Motor neuron (in vitro differentiated cells): Measurements from ENCODE around the gene FGF14. TPM values are rescaled to one million over a fixed set of nuclear protein-coding genes. Genes with fewer than 3 reads are reported as not detected.

Experiments used
- ATAC-seq, 8 experiments: fragments of 200-7000 bp; cut with Tn5 transposase; replicated peaks in 6 of 8; 2 replicates each; pipeline ENCODE4 v1.8.0; 2021; ENCODE audit warnings: mild to moderate bottlenecking in 8 of 8, moderate library complexity in 8 of 8
- H3K27ac ChIP-seq, 2 donors: fragments of 250-450 bp; sonication (Bioruptor Pico); 2 replicates each; pipeline ENCODE4 v1.9.0; 2021; ENCODE audit warnings: antibody characterized with exemption in 2 of 2, mild to moderate bottlenecking in 2 of 2, moderate library complexity in 1 of 2
- H3K4me1 ChIP-seq, 2 donors: fragments of 250-450 bp; sonication (Bioruptor Pico); replicated peaks in 1 of 2; 2 replicates each; pipeline ENCODE4 v1.6.1; 2021; ENCODE audit warnings: antibody characterized with exemption in 2 of 2, mild to moderate bottlenecking in 2 of 2, moderate library complexity in 1 of 2
- H3K4me3 ChIP-seq, 5 donors: fragments of 250-450 bp; sonication (Bioruptor Pico); 2 replicates each; pipeline ENCODE4 v1.9.0; 2021; ENCODE audit warnings: antibody characterized with exemption in 5 of 5, mild to moderate bottlenecking in 5 of 5, moderate library complexity in 4 of 5
- WGBS, 10 experiments: fragments of 450-650 bp; shearing (Covaris generic); methylation state at CpG; one replicate each; pipeline ENCODE4 v1.0.0; 2022; 5-methylcytosine and 5-hydroxymethylcytosine counted together
- in situ Hi-C, 9 experiments: fragments of 400-800 bp; cut with MboI; loops; one replicate each; pipeline ENCODE4 v1.15.0; 2021; ENCODE audit warnings: low sequenced_read_pairs in 9 of 9, low pct_unique_long_range_greater_than_20kb in 2 of 9; ENCODE audit not compliant: unreplicated experiment in 9 of 9
- total RNA-seq, 8 experiments: library from RNA; unstranded; fragments of 300-600 nt; gene quantifications; 2 replicates each; pipeline versions ENCODE4 v1.2.3 to v1.2.4, GENCODE V29; 2022

The FGF14 gene
- total RNA-seq, 8 experiments from 2014 or later = 0.66 to 20.0 (median 8.7) TPM

DNA sequence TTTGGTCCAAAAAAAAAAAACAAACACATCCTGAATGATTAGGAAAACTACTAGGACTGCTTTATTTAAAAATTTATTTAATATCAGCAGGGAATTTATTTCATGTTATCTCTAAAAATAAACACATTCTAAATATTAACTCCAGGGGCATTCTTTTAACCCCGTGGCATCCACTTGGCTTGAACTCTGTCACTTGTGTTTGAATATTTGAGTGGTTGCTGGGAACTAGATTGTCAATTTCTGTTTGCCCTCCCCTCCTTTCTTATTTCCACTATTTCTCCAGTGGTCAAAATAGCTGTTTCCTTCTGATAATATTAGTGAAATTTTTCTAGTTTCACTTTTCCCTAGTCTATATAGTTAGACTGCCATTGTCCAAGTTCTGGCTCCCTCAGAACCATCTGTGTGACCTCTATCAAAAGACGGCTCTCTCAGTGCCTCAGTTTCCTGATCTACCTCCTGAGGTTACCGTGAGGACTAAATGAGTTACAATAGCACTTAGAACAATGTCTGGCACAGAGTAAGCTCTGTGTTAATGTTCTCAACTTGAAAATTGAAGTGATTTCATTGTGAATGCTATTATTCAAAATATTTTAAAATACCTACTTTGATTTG is 107.3 kb downstream of the FGF14 start:
- ATAC-seq = no peak
- no peak overlapping the region for H3K4me3 ChIP-seq
- H3K27ac ChIP-seq = no peak overlapping the region
- peaks cover 0 to 7% of the 10 kb centered on the region in 2 donors for H3K4me1 ChIP-seq
- 42 to 100% (median 85%) methylated on average over 1 to 3 of the region's 3 CpGs for whole genome bisulfite sequencing, 10 experiments
- in situ Hi-C loops = no loop called here

DNA sequence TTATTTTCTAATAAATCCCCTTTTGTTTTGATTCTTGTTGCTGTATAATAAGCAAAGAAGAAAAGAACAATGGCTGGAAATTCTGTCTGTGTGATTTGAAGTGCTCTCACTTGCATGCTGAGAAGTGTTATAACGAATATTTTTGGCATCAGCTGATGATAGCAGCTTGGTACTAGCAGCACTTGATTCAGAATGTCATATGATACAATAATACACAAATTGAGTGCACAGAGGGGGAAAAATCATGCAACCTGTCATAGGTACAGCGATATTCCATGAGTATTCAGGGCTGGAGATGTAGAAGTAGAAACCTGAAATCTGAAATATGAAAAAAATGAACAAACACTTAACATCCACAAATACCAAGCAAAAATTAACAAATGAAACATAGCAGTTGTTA is 108.1 kb downstream of the FGF14 start:
- ATAC-seq = no peak
- in situ Hi-C loops = no loop called here
- WGBS, 10 experiments = 0 to 95% (median 55%) methylated on average over 2 of the region's 2 CpGs; no CpG with 5 or more reads in 2 of the 10 experiments
- H3K4me3 ChIP-seq = no peak overlapping the region
- no peak overlapping the region for H3K27ac ChIP-seq
- H3K4me1 ChIP-seq = peaks cover 0 to 4% of the 10 kb centered on the region in 2 donors

DNA sequence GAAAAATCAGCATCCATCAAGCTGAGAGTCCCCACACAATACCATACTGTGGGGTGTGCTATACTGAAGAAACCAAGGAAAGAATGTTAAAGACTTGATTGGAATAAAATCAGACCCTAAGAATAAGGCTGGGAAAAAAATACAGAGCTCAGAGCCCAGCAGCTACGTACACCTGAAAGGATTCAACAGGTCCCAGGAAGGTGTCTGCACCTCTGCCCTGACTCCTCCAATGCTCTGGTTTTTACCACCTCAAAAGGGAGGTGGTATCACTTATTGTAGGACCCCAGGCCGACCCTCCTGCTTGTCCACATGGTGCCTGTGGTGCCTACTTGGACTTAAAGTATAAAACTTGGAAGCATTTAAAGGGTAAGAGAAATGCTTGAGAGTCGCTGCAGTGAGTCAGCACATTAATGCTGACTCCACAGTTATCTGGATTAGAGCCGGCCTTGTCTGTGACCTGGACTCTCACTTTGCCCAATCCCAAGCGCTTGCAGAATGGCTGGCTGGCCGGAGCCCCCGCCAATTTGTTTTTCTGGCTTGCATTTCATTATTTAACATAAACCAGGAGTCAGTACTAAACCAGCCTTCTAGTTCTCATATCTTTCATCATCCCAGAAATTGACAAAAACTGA is 110.1 kb downstream of the FGF14 start:
- Histone ChIP-seq H3K4me1 (no peaks in the 10 kb centered on the region), H3K4me3 (no peak overlapping the region), H3K27ac (no peak overlapping the region)
- WGBS, 10 experiments = 43 to 100% (median 86%) methylated on average over 1 to 7 of the region's 7 CpGs; no CpG with 5 or more reads in 2 of the 10 experiments
- in situ Hi-C loops = no loop called here
- ATAC-seq = no peak

DNA sequence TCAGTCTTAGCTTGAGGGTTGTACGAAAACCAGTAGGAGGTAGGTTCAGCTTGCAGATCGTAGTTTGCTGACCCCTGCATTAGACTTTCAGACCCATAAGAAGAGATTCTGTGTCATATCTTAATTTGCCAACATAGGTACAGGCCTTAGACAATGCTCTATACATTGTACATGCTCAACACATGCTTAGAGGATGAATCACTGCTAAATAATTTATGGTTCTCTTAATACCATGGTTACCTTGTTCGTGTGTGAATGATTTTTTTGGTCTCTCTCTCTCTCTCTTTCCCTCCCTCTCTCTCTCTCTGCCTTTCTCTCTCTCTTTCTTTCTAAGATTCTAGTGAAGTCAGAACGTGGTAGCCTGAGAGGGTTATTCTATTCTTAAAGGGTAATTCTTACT is 112.2 kb downstream of the FGF14 start:
- in situ Hi-C loops = no loop called here

GRCh38 chr13:102286326-102286725 is 115.5 kb downstream of the FGF14 start:
- WGBS, 10 experiments = 0 to 100% (median 92%) methylated on average over 1 of the region's 1 CpG; no CpG with 5 or more reads in 1 of the 10 experiments
- in situ Hi-C loops = no loop called here
- no peak for ATAC-seq

More for the DNA sequence above, 112.2 kb downstream of the FGF14 start:
- WGBS, 10 experiments = 20 to 81% (median 61%) methylated on average over 3 to 4 of the region's 4 CpGs; no CpG with 5 or more reads in 2 of the 10 experiments
- Histone ChIP-seq H3K4me3 (no peak overlapping the region), H3K4me1 (no peaks in the 10 kb centered on the region), H3K27ac (no peak overlapping the region)
- ATAC-seq = peak in 4 of 8 experiments; percentile 20 to 48 (median 36)

GRCh38 chr13:102280366-102280765 is 121.5 kb downstream of the FGF14 start:
- H3K4me1 ChIP-seq = peaks cover 0 to 2% of the 10 kb centered on the region in 2 donors
- ATAC-seq = no peak
- H3K4me3 ChIP-seq = no peak overlapping the region
- in situ Hi-C loops = no loop called here
- H3K27ac ChIP-seq = no peak overlapping the region

More at GRCh38 chr13:102286326-102286725, 115.5 kb downstream of the FGF14 start:
- no peak overlapping the region for H3K27ac ChIP-seq
- no peak overlapping the region for H3K4me3 ChIP-seq
- H3K4me1 ChIP-seq = no peaks in the 10 kb centered on the region

GRCh38 chr13:102277286-102277685 is 124.6 kb downstream of the FGF14 start:
- WGBS, 10 experiments = 14 to 80% (median 29%) methylated on average over 1 to 3 of the region's 4 CpGs; no CpG with 5 or more reads in 6 of the 10 experiments
- H3K27ac ChIP-seq = no peak overlapping the region
- ATAC-seq = peak in 3 of 8 experiments; percentile 33 to 97 (median 57)
- H3K4me3 ChIP-seq = no peak overlapping the region
- in situ Hi-C loops = no loop called here
- H3K4me1 ChIP-seq = peaks cover 0 to 2% of the 10 kb centered on the region in 2 donors

DNA sequence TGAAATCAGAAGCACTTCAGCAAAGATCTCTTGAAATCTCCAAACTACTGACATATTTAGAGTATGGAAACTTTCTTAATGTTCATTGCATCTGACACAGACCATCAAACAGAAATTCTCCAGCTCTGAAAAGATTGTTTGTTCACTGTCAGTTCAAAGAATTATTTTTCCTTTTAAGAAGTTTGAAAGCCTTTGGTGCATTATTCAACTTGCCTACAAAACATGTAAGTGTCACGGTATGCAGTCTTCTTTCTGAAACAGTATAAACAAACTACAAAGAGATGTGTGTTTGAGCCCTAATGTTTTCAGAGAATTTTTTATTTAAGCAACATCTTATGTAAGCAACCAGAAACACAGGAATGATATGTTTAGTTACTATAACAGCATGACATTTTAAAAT is 125.4 kb downstream of the FGF14 start:
- peaks cover 0 to 2% of the 10 kb centered on the region in 2 donors for H3K4me1 ChIP-seq
- in situ Hi-C loops = no loop called here
- H3K4me3 ChIP-seq = no peak overlapping the region
- ATAC-seq = peak in 1 of 8 experiments; percentile 52
- 11 to 100% (median 72%) methylated on average over 1 of the region's 1 CpG; no CpG with 5 or more reads in 4 of the 10 experiments for WGBS, 10 experiments
- no peak overlapping the region for H3K27ac ChIP-seq

GRCh38 chr13:102275969-102276368 is 125.9 kb downstream of the FGF14 start:
- in situ Hi-C loops = no loop called here
- ATAC-seq = no peak

DNA sequence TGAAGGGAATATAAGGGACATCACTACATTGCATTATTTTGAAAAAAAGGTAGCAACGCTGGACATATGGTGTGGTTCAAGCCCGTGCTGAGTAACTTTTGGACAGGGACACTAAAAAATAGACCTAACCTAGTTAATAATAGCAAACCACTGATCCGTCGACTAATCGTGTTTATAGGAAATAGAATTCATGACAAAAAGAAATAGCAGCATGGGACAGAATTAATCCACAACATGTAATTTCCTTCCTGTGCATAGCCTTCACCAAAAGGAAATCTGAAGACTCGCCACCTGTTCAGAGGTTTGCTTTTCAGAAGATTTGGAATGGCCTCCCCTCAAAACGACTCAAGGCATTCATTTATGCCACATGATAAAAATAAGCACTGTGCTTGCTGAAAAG is 128.7 kb downstream of the FGF14 start:
- WGBS, 10 experiments = 47 to 100% (median 87%) methylated on average over 2 to 7 of the region's 7 CpGs
- Histone ChIP-seq H3K27ac (no peak overlapping the region), H3K4me1 (no peaks in the 10 kb centered on the region), H3K4me3 (no peak overlapping the region)
- ATAC-seq = no peak
- in situ Hi-C loops = no loop called here

More at GRCh38 chr13:102275969-102276368, 125.9 kb downstream of the FGF14 start:
- Histone ChIP-seq H3K27ac (no peak overlapping the region), H3K4me3 (no peak overlapping the region), H3K4me1 (peaks cover 0 to 2% of the 10 kb centered on the region in 2 donors)
- 0 to 100% (median 74%) methylated on average over 1 to 3 of the region's 3 CpGs; no CpG with 5 or more reads in 2 of the 10 experiments for WGBS, 10 experiments

GRCh38 chr13:102267191-102267590 is 134.7 kb downstream of the FGF14 start:
- no peak for ATAC-seq
- 0 to 100% (median 80%) methylated on average over 1 of the region's 1 CpG; no CpG with 5 or more reads in 2 of the 10 experiments for WGBS, 10 experiments
- H3K4me3 ChIP-seq = no peak overlapping the region
- no peaks in the 10 kb centered on the region for H3K4me1 ChIP-seq
- in situ Hi-C loops = no loop called here
- no peak overlapping the region for H3K27ac ChIP-seq

- WGBS, 10 experiments = 13 to 78% (median 21%) methylated on average over 1 of the region's 1 CpG; no CpG with 5 or more reads in 4 of the 10 experiments
- Histone ChIP-seq H3K4me1 (no peaks in the 10 kb centered on the region), H3K4me3 (no peak overlapping the region), H3K27ac (no peak overlapping the region)
- ATAC-seq = no peak
- in situ Hi-C loops = no loop called here
Observed at GRCh38 chr13:102261809-102262208, 140.0 kb downstream of the FGF14 start.

- no peak for ATAC-seq
- Histone ChIP-seq H3K4me3 (no peak overlapping the region), H3K4me1 (no peaks in the 10 kb centered on the region), H3K27ac (no peak overlapping the region)
- in situ Hi-C loops = no loop called here
- 0 to 100% (median 70%) methylated on average over 1 to 3 of the region's 3 CpGs for WGBS, 10 experiments
Observed at GRCh38 chr13:102261316-102261715, 140.5 kb downstream of the FGF14 start.
